Measurements from ENCODE around the gene EDDM3A.

DNA sequence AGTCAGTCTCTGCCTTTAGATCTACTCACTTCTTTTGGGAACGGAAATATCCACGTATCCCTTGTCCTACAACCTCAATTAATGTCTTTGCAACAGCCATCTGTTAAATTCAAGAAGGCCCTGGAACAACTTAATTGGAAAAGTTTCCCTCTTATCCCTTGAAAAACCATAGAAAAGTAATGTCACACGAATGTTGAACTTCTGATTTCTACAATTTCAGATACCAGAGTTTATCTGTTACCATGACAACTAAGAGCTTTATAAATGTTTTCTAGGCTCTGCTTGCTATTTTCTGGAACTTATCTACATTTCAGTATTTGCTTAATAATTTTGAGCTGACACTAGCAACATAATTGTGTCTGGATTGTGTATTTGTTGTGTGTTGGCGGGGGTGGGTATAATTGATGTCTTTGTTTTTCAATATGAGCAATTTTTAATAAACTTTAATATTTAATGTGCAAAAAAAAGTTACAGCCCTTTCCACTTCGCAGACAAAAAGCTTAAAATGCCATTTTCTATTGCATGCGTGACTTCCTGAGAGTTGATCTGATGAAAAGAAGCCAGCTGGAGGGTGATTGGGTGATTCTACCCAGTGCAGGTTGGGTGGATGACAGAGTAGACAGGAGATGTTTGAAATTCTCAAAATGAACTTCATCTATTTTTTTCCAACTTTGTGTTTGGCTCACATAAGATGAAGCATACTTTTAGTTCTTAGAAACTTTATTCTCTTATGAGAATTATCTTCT lies 11.8 kb upstream of the EDDM3A start:
- TF ChIP-seq, protein P1, sequence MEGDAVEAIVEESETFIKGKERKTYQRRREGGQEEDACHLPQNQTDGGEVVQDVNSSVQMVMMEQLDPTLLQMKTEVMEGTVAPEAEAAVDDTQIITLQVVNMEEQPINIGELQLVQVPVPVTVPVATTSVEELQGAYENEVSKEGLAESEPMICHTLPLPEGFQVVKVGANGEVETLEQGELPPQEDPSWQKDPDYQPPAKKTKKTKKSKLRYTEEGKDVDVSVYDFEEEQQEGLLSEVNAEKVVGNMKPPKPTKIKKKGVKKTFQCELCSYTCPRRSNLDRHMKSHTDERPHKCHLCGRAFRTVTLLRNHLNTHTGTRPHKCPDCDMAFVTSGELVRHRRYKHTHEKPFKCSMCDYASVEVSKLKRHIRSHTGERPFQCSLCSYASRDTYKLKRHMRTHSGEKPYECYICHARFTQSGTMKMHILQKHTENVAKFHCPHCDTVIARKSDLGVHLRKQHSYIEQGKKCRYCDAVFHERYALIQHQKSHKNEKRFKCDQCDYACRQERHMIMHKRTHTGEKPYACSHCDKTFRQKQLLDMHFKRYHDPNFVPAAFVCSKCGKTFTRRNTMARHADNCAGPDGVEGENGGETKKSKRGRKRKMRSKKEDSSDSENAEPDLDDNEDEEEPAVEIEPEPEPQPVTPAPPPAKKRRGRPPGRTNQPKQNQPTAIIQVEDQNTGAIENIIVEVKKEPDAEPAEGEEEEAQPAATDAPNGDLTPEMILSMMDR (conservative IDR thresholded peaks at IDR 0.05; ENCODE audit: low read length), result no peak
- TF ChIP-seq EZH2phosphoT487 (IDR thresholded peaks at IDR 0.05; ENCODE audit: borderline replicate concordance), result no peak

Measured in Loucy (cell line).